VCaP (cell line): ENCODE measurements around the gene TOP3B.

Experiments used
- H3K27ac ChIP-seq: fragments of 450-650 bp; 2 replicates; pipeline ENCODE4 v1.5.1; 2017
- CTCF ChIP-seq: fragments of 450-650 bp; conservative IDR thresholded peaks from 2 replicates; pipeline ENCODE4 v1.5.1; 2017; ENCODE audit warnings: mild to moderate bottlenecking, moderate library complexity

TOP3B gene

GRCh38 chr22:21982338-21982965 lies at the start of gene TOP3B:
Gene TOP3B (minus strand): TSS chr22:21982787. CDS start chr22:21975709, 7,078 bp downstream.
- H3K27ac ChIP-seq = peak within 1 kb of the TSS; percentile 81
- no peak for TF ChIP-seq CTCF

GRCh38 chr22:22031183-22031945 lies 48.8 kb upstream of the TOP3B start:
- no peak overlapping the region for H3K27ac ChIP-seq
- no peak for TF ChIP-seq CTCF

- peak; percentile 64 for TF ChIP-seq CTCF
These were observed 48.1 kb upstream of the TOP3B start for GRCh38 chr22:22030493-22031182.

GRCh38 chr22:22027955-22028354 lies 45.4 kb upstream of the TOP3B start:
- no peak for TF ChIP-seq CTCF
- no peak overlapping the region for H3K27ac ChIP-seq

More at GRCh38 chr22:22030493-22031182, 48.1 kb upstream of the TOP3B start:
- no peak overlapping the region for H3K27ac ChIP-seq

GRCh38 chr22:22026157-22026831 lies 43.7 kb upstream of the TOP3B start:
- no peak overlapping the region for H3K27ac ChIP-seq
- no peak for TF ChIP-seq CTCF

GRCh38 chr22:22025320-22026156 lies 43.0 kb upstream of the TOP3B start:
- no peak for TF ChIP-seq CTCF
- H3K27ac ChIP-seq = no peak overlapping the region
